RWPE1 (cell line): ENCODE measurements around the gene SAP30L.

Experiments used
- CTCF ChIA-PET: fragments of 350-600 bp; sonication (Branson Sonifier 250); formaldehyde crosslinking; extraction: SDS; loops from one replicate; lab custom pipeline; 2021; lab: Yijun Ruan, JAX
- POLR2A ChIA-PET: fragments of 400-600 bp; formaldehyde crosslinking; extraction: SDS; loops from one replicate; lab custom pipeline; 2020; ENCODE audit warnings: antibody characterized with exemption; ENCODE audit not compliant: low non-redundant PET; lab: Yijun Ruan, JAX
- DNase-seq: peaks from one replicate; pipeline ENCODE4 v3.0.0; 2012; ENCODE audit warnings: low spot score
- H3K27ac ChIP-seq: fragments of 450-650 bp; 2 replicates; pipeline ENCODE4 v1.5.1; 2017
- TF ChIP-seq, protein P1 (sequence below): fragments of 450-650 bp; conservative IDR thresholded peaks from 2 replicates; pipeline ENCODE4 v1.5.1; 2017; ENCODE audit warnings: low read depth, mild to moderate bottlenecking

SAP30L gene

DNA sequence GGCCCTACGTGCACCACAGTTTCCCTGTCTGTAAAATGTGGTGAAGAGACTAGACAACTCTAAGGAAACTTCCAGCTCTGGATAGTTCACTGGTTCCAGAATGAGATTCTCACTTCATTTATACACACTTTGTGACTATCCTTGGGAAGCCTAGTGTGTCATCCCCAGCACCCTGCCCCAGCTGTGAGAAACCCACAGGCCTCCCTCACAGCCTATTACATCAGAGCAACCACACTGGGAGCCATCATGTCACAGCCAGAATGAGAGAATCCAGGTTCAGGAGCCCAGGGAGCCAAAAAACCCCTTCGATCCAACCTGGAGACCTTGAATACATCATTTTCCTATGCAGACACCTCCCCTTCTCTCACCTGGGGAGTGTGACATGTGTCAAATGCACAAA is 53.2 kb downstream of the SAP30L start:
- POLR2A ChIA-PET, result interaction anchor here (0.6 kb wide), 1 partner anchor 22 kb away, joined by 3 read pairs; no protein-coding TSS in a partner anchor
- H3K27ac ChIP-seq, result no peak overlapping the region
- TF ChIP-seq, protein P1, sequence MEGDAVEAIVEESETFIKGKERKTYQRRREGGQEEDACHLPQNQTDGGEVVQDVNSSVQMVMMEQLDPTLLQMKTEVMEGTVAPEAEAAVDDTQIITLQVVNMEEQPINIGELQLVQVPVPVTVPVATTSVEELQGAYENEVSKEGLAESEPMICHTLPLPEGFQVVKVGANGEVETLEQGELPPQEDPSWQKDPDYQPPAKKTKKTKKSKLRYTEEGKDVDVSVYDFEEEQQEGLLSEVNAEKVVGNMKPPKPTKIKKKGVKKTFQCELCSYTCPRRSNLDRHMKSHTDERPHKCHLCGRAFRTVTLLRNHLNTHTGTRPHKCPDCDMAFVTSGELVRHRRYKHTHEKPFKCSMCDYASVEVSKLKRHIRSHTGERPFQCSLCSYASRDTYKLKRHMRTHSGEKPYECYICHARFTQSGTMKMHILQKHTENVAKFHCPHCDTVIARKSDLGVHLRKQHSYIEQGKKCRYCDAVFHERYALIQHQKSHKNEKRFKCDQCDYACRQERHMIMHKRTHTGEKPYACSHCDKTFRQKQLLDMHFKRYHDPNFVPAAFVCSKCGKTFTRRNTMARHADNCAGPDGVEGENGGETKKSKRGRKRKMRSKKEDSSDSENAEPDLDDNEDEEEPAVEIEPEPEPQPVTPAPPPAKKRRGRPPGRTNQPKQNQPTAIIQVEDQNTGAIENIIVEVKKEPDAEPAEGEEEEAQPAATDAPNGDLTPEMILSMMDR, result no peak
- DNase-seq, result no peak
- CTCF ChIA-PET, result interaction anchor here (0.6 to 0.8 kb wide), 2 partner anchors 22 to 241 kb away, joined by 3 to 4 read pairs; no protein-coding TSS in a partner anchor

DNA sequence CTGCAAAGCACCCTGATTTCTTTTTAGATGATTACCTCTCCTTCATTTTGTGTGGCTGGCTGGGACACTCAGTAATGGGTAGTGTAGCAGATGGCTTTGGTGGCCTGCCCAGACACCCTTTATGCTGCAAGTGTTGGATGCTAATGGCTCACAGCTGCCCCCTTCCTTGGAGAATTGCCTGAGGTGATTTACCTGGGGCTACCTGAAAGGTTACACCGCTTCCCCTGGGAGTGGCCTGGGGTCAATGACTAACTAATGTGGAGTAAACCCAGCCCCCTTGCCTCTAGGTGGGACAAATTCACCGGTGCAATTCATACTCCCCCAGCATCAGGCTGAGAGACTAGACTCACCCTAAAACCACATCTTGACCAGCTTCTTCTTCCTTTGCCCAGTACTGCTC is 55.8 kb downstream of the SAP30L start:
- ChIA-PET POLR2A (no interaction called here), CTCF (interaction anchor here (2.0 kb wide), 1 partner anchor 19 kb away, joined by 9 read pairs; no protein-coding TSS in a partner anchor)

DNA sequence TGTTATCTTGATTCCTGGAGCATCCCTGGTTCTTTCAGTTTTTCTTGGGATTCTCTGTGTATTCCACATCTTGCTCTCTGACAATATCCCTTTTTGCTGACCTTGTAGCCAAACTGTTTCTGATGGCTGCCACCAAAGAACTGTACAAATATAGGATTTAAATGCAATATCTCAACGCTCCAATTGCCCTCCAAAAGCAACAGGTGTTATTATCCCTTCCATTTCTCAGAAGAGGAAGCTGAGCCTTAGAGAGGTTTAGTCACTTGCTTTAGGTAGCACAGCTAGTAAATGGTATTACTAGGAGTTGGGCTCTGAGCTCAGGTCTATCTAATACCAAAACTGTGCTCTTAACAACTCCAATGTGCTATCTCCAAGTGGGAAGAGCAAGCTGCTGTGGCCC is 56.4 kb downstream of the SAP30L start:
- TF ChIP-seq, protein P1, result no peak
- DNase-seq, result no peak
- no peak overlapping the region for H3K27ac ChIP-seq
- ChIA-PET CTCF (interaction anchor here (0.5 to 2.0 kb wide), 2 partner anchors 19 to 23 kb away, joined by 3 to 9 read pairs; no protein-coding TSS in a partner anchor), POLR2A (no interaction called here)

More for the DNA sequence above, 55.8 kb downstream of the SAP30L start:
- no peak overlapping the region for H3K27ac ChIP-seq
- DNase-seq, result no peak
- TF ChIP-seq, protein P1, result no peak

DNA sequence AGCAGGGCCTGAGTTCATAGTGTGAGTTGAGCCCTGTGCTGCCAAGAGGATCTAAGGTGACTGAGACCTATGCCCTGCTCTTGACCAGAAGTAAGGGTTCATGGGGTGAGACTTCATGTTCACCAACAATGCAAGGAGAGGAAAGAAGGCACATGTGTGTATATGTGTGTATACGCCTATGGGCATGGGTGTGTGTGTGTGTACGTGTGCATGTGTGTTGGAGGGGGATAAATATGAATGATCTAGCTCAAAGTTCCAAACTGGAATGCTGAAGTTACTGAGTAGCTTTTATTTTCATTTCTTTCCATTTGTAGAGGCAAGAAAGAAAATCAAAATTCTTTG is 57.9 kb downstream of the SAP30L start:
- POLR2A ChIA-PET, result no interaction called here
- no peak overlapping the region for H3K27ac ChIP-seq
- CTCF ChIA-PET, result interaction anchor here (0.6 to 1.3 kb wide), 3 partner anchors 9 to 98 kb away, joined by 3 to 8 read pairs (median 4); no protein-coding TSS in a partner anchor
- TF ChIP-seq, protein P1, result no peak
- no peak for DNase-seq

DNA sequence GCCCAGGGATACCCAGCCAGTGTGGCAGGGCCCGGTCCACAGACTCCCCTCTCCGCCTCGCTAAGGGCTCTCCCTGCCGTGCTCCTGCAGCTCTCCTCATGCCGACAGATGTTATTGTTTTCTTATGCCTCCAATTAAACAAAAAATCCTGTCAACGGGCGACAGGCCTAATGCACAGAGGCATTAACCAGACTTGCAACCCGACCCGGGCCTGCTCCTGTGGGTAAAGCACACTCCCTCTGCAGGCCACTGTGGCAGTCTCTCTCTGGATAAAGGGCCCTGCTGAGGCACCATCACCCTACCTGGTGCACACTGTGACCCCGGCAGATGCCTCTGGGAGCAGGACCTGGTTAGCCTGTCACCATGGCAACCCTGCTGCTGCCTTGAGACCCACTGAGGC is 59.8 kb downstream of the SAP30L start:
- H3K27ac ChIP-seq, result no peak overlapping the region
- ChIA-PET CTCF (interaction anchor here (0.7 to 1.0 kb wide), 2 partner anchors 13 to 15 kb away, joined by 4 to 9 read pairs; no protein-coding TSS in a partner anchor), POLR2A (no interaction called here)
- TF ChIP-seq, protein P1, result no peak
- no peak for DNase-seq

DNA sequence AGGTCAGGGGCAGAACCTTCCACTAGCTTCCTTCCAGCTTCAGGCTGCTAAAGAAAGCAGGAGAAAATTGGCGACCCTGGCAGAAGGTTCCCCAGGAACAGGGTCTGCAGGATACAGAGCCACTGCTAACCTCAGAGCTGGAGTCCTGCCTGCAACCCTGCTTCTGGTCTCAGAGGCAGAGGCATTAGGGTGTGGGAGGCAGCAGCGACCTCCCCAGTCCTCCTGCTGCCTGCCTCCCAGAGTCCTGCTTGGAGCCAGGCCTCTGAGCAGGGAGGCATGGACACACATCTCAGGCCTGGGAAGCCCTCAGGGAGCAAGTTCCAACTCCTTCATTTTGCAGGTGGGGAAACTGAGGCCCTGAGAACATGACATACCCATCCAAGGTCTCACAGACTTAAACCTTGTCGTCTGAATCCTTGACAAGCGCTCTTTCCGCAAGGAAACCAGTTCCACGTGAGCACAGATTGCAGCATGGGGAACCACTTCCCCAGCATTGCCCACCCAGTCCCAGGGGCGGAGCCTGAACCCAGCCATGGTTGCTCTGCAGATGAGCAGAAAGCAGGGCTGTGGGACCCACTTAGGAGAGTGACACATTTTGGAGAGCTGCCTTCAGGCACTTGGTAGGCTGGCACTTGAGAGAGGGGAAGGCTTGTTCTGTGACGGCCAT is 60.4 kb downstream of the SAP30L start:
- no peak overlapping the region for H3K27ac ChIP-seq
- CTCF ChIA-PET, result interaction anchor here (2.0 kb wide), 1 partner anchor 15 kb away, joined by 9 read pairs; no protein-coding TSS in a partner anchor
- POLR2A ChIA-PET, result no interaction called here
- no peak for DNase-seq
- TF ChIP-seq, protein P1, result no peak
